ENCODE results near the gene CATSPER3.

- TF ChIP-seq, protein P1, sequence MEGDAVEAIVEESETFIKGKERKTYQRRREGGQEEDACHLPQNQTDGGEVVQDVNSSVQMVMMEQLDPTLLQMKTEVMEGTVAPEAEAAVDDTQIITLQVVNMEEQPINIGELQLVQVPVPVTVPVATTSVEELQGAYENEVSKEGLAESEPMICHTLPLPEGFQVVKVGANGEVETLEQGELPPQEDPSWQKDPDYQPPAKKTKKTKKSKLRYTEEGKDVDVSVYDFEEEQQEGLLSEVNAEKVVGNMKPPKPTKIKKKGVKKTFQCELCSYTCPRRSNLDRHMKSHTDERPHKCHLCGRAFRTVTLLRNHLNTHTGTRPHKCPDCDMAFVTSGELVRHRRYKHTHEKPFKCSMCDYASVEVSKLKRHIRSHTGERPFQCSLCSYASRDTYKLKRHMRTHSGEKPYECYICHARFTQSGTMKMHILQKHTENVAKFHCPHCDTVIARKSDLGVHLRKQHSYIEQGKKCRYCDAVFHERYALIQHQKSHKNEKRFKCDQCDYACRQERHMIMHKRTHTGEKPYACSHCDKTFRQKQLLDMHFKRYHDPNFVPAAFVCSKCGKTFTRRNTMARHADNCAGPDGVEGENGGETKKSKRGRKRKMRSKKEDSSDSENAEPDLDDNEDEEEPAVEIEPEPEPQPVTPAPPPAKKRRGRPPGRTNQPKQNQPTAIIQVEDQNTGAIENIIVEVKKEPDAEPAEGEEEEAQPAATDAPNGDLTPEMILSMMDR (conservative IDR thresholded peaks at IDR 0.05; ENCODE audit: low read length), result no peak
- no peak for TF ChIP-seq EZH2phosphoT487 (IDR thresholded peaks at IDR 0.05; ENCODE audit: borderline replicate concordance)
These were observed 85.6 kb downstream of the CATSPER3 start for GRCh38 chr5:135053278-135053677.

Measured in Loucy (cell line).